K562 (cell line): ENCODE data around the gene RBP7. TPM values are rescaled to one million over a fixed set of nuclear protein-coding genes. Genes with fewer than 3 reads are reported as not detected.
"Not testable (repeated sequence)": the region's sequence is repeated elsewhere in the genome, so short reads cannot be mapped to it uniquely, and the experiment has no call there.

ENCODE experiments used
- ATAC-seq: fragments of 200-7000 bp; cut with Tn5 transposase; 3 replicates; pipeline ENCODE4 v1.9.1; 2020; ENCODE audit warnings: moderate library complexity
- BruUV-seq: library from RNA; stranded (reverse); fragments of 400-500 nt; replicated peaks from 2 replicates; lab custom pipeline; 2021; lab: Mats Ljungman, UMichigan
- CTCF ChIA-PET: fragments of 300-600 bp; formaldehyde crosslinking; extraction: SDS; loops from one replicate; lab custom pipeline; 2021; ENCODE audit warnings: low intra/inter-chr PET ratio; lab: Yijun Ruan, JAX
- POLR2A ChIA-PET: fragments of 300-600, 350-650 bp; sonication (Branson Sonifier 250); formaldehyde crosslinking; extraction: SDS; loops from one replicate; lab custom pipeline; 2021; ENCODE audit warnings: antibody characterized with exemption, inconsistent platforms; lab: Yijun Ruan, JAX
- DNase-seq, 4 experiments: peaks; one replicate each; pipeline versions ENCODE4 v3.0.0 to v3.0.0-alpha.2; 2011 to 2018; ENCODE audit warnings: low spot score in 3 of 4, mixed read lengths in 3 of 4; ENCODE audit errors: extremely low read depth in 1 of 4
- FAIRE-seq: peaks from 2 replicates; lab custom pipeline; 2011; peaks lifted over from hg19 to GRCh38; lab: Jason Lieb, UNC
- H2AFZ ChIP-seq: 2 replicates; pipeline ENCODE4 v1.6.0; 2011; ENCODE audit warnings: low read depth, low read length, control low read depth, inconsistent platforms
- H3K27ac ChIP-seq: fragments of 200-600 bp; 3 replicates; pipeline ENCODE4 v1.8.0; 2011; ENCODE audit warnings: low read depth, mild to moderate bottlenecking, control low read depth, inconsistent platforms, low read length, moderate library complexity, mixed read lengths; ENCODE audit errors: extremely low read depth
- H3K27me3 ChIP-seq, 2 experiments: fragments of 300-600 bp in 1 of 2; 2 replicates in 1 of 2; 3 replicates in 1 of 2; pipeline versions ENCODE4 v1.6.0 to v1.8.0; 2011; ENCODE audit warnings: inconsistent platforms in 2 of 2, low read length in 2 of 2, mild to moderate bottlenecking in 1 of 2, mixed read lengths in 1 of 2, moderate library complexity in 1 of 2; ENCODE audit not compliant: control insufficient read depth in 2 of 2, insufficient read depth in 2 of 2
- H3K36me3 ChIP-seq: fragments of 300-600 bp; 3 replicates; pipeline ENCODE4 v1.8.0; 2011; ENCODE audit warnings: mild to moderate bottlenecking, low read length, inconsistent platforms; ENCODE audit not compliant: control insufficient read depth, insufficient read depth
- H3K4me1 ChIP-seq, 2 experiments: fragments of 200-600 bp in 1 of 2; replicated peaks in 1 of 2; 2 replicates in 1 of 2; 3 replicates in 1 of 2; pipeline versions ENCODE4 v1.5.1 to v1.8.0; 2011; ENCODE audit warnings: inconsistent platforms in 2 of 2, low read length in 2 of 2, mild to moderate bottlenecking in 1 of 2, mixed read lengths in 1 of 2, moderate library complexity in 1 of 2; ENCODE audit not compliant: control insufficient read depth in 2 of 2, insufficient read depth in 2 of 2
- H3K4me2 ChIP-seq: 2 replicates; pipeline ENCODE4 v1.6.1; 2011; ENCODE audit warnings: low read length, control low read depth, inconsistent platforms, mixed read lengths; ENCODE audit not compliant: insufficient read depth
- H3K4me3 ChIP-seq: fragments of 200-600 bp; sonication (generic), shearing (Covaris generic); 2 replicates; pipeline ENCODE4 v1.5.1; 2016; ENCODE audit warnings: control low read depth, inconsistent platforms
- H3K79me2 ChIP-seq: fragments of 200-600 bp; 3 replicates; pipeline ENCODE4 v1.8.0; 2011; ENCODE audit warnings: low read length, inconsistent platforms; ENCODE audit not compliant: control insufficient read depth, insufficient read depth
- H3K9ac ChIP-seq, 2 experiments: 2 replicates each; pipeline versions ENCODE4 v1.6.0 to v1.6.1; 2011; ENCODE audit warnings: low read depth in 2 of 2, low read length in 2 of 2, control low read depth in 1 of 2, inconsistent platforms in 1 of 2, mild to moderate bottlenecking in 1 of 2, mixed read lengths in 1 of 2; ENCODE audit not compliant: insufficient read depth in 1 of 2
- H3K9me1 ChIP-seq: one replicate; pipeline ENCODE4 v1.6.0; 2011; ENCODE audit warnings: inconsistent platforms, mild to moderate bottlenecking, low read length, moderate library complexity; ENCODE audit not compliant: control insufficient read depth, insufficient read depth
- H3K9me3 ChIP-seq: replicated peaks from 2 replicates; pipeline ENCODE4 v1.5.1; 2011; ENCODE audit warnings: low read depth, low read length, inconsistent platforms; ENCODE audit not compliant: control insufficient read depth, insufficient read depth
- H4K20me1 ChIP-seq: replicated peaks from 2 replicates; pipeline ENCODE4 v1.6.1; 2011; ENCODE audit warnings: low read length, inconsistent platforms, mixed read lengths; ENCODE audit not compliant: control insufficient read depth, insufficient read depth
- C11orf30 ChIP-seq: fragments of 450-650 bp; IDR thresholded peaks from 2 replicates; pipeline ENCODE4 v1.6.1; 2016; ENCODE audit warnings: low read depth, mild to moderate bottlenecking
- FOXJ3 ChIP-seq: sonication (generic); formaldehyde crosslinking; IDR thresholded peaks from 2 replicates; pipeline ENCODE4 v1.4.0; 2020; ENCODE audit warnings: mild to moderate bottlenecking, missing genetic modification reagents
- KDM4B ChIP-seq, 2 experiments: fragments of 450-650 bp in 1 of 2; sonication (generic) in 1 of 2; IDR thresholded peaks; 2 replicates each; pipeline ENCODE4 v1.6.1; 2016 to 2017; ENCODE audit warnings: borderline replicate concordance in 2 of 2, antibody characterized with exemption in 1 of 2, low read depth in 1 of 2, mild to moderate bottlenecking in 1 of 2
- MAFF ChIP-seq: IDR thresholded peaks from 2 replicates; pipeline ENCODE4 v1.6.1; 2012; ENCODE audit warnings: low read length, improper control_type of control experiment
- RBBP5 ChIP-seq: fragments of 200-600 bp; sonication (generic); IDR thresholded peaks from 2 replicates; pipeline ENCODE4 v1.6.1; 2012; ENCODE audit warnings: borderline replicate concordance, mild to moderate bottlenecking, low read length, control low read depth, inconsistent platforms; ENCODE audit not compliant: insufficient read depth, poor library complexity, severe bottlenecking
- RHOXF2B ChIP-seq: fragments of 250-450 bp; sonication (Bioruptor Pico); conservative IDR thresholded peaks from 2 replicates; pipeline ENCODE4 v1.5.1; 2021
- SP2 ChIP-seq: IDR thresholded peaks from 2 replicates; pipeline ENCODE4 v1.6.1; 2011; ENCODE audit warnings: mild to moderate bottlenecking, low read depth, low read length, moderate library complexity; ENCODE audit not compliant: poor library complexity, severe bottlenecking; ENCODE audit errors: extremely low read depth
- WGBS: fragments of 100-300 bp; shearing (Covaris generic); methylation state at CpG from one replicate; pipeline ENCODE4 v1.1.6; 2016; ENCODE audit warnings: low coverage, mixed read lengths; ENCODE audit not compliant: insufficient coverage; ENCODE audit errors: missing lambda C conversion rate; 5-methylcytosine and 5-hydroxymethylcytosine counted together
- in situ Hi-C: fragments of 300-500 bp; cut with MboI; formaldehyde crosslinking; loops from 4 replicates; pipeline ENCODE4 v1.15.0; 2018; ENCODE audit warnings: inconsistent platforms, mixed read lengths
- intact Hi-C: fragments of 100-400 bp; cut with micrococcal nuclease; formaldehyde crosslinking; loops from 2 replicates; pipeline ENCODE4 v1.14.2; 2022
- polyA plus RNA-seq, 8 experiments: library from polyadenylated mRNA; depleted of rRNA in 4 of 8; stranded (reverse) in 5 of 8; unstranded in 3 of 8; fragments of >200 nt; fragmentation: Nextera tagmentation in 2 of 8; fragmentation: Illumina TruSeq in 1 of 8; extraction: Ambion mirVana in 2 of 8; extraction: Trizol in 1 of 8; gene quantifications; 2 replicates each; pipeline versions ENCODE4 v1.2.1 to v1.2.3, GENCODE V29; 2011 to 2014; ENCODE audit warnings: inconsistent platforms in 1 of 8, missing spikeins in 1 of 8
- total RNA-seq, 7 experiments: library from RNA; depleted of rRNA in 6 of 7; stranded (reverse); fragments of >200 nt in 6 of 7; fragmentation: Illumina TruSeq in 2 of 7; extraction: Trizol in 2 of 7; gene quantifications; 2 replicates each; pipeline versions ENCODE4 v1.2.1 to v1.2.3, GENCODE V29; 2011 to 2021; ENCODE audit warnings: low replicate concordance in 1 of 7

RBP7 gene
- total and polyA plus RNA-seq, 9 of the 15 experiments (the other 6 are each of a cell fraction or from before 2014, with no cell fraction given): not detected

DNA sequence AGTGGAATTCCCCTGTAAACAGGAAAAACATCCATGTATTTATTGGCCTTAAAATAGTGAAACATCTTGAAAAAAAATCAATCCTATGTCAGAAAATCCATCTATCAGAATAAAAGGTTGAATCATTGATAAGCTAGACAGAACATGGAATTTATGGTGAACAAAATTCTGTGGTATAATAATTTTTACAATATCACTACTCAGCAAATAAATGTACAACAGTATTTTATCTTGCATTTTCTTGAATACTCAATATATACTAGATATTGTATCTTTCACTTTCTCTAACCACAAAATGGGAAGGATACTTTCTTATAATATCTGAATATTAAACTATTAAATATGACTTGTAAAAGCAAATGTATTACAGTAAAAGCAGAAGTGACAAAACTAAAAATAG lies 30.0 kb downstream of the RBP7 start (continued):
- TF ChIP-seq RHOXF2B (CRISPR knock-in tag): no peak
- peak; percentile 40; the same call in 1 of the 2 replicates for TF ChIP-seq MAFF
- no peak for TF ChIP-seq KDM4B (IDR thresholded peaks at IDR 0.05; ENCODE audit: borderline replicate concordance in 2 of 2, low read depth in 1 of 2)
- peak; percentile 78 for TF ChIP-seq C11orf30
- TF ChIP-seq SP2: no peak
- no peak for TF ChIP-seq FOXJ3 (CRISPR knock-in tag)
- TF ChIP-seq RBBP5: no peak

DNA sequence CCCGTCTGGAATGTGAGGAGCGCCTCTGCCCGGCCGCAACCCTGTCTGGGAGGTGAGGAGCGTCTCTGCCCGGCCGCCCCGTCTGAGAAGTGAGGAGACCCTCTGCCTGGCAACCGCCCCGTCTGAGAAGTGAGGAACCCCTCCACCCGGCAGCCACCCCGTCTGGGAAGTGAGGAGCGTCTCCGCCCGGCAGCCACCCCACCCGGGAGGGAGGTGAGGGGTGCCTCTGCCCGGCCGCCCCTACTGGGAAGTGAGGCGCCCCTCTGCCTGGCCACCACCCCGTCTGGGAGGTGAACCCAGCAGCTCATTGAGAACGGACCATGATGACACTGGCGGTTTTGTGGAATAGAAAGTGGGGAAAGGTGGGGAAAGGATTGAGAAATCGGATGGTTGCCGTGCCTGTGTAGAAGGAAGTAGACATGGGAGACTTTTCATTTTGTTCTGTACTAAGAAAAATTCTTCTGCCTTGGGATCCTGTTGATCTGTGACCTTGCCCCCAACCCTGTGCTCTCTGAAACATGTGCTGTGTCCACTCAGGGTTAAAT lies 32.0 kb downstream of the RBP7 start:
- intact Hi-C loops, FAIRE-seq, H3K27me3 ChIP-seq, H4K20me1 ChIP-seq, H3K4me1 ChIP-seq, CTCF ChIA-PET, H3K4me2 ChIP-seq, H3K36me3 ChIP-seq, ATAC-seq, DNase-seq, H3K9me1 ChIP-seq, BruUV-seq, H3K4me3 ChIP-seq, H3K9ac ChIP-seq, in situ Hi-C loops, POLR2A ChIA-PET, H3K27ac ChIP-seq, H3K9me3 ChIP-seq: not testable (repeated sequence)
- WGBS: 64% methylated on average over 14 of the region's 24 CpGs
- Histone ChIP-seq H3K79me2 (peaks cover 12% of the 10 kb centered on the region), H2AFZ (0 out of 2 replicates have a peak overlapping the region, but pooled peaks have one; percentile 8)
